DMS 273 (cell line): ENCODE measurements around the gene SRRM4.
"Not testable (repeated sequence)": the region's sequence is repeated elsewhere in the genome, so short reads cannot be mapped to it uniquely, and the experiment has no call there.

Experiments
- DNase-seq: peaks from one replicate; lab custom pipeline; 2025; ENCODE audit not compliant: unreplicated experiment; lab: John Stamatoyannopoulos, UW

The SRRM4 gene

DNA sequence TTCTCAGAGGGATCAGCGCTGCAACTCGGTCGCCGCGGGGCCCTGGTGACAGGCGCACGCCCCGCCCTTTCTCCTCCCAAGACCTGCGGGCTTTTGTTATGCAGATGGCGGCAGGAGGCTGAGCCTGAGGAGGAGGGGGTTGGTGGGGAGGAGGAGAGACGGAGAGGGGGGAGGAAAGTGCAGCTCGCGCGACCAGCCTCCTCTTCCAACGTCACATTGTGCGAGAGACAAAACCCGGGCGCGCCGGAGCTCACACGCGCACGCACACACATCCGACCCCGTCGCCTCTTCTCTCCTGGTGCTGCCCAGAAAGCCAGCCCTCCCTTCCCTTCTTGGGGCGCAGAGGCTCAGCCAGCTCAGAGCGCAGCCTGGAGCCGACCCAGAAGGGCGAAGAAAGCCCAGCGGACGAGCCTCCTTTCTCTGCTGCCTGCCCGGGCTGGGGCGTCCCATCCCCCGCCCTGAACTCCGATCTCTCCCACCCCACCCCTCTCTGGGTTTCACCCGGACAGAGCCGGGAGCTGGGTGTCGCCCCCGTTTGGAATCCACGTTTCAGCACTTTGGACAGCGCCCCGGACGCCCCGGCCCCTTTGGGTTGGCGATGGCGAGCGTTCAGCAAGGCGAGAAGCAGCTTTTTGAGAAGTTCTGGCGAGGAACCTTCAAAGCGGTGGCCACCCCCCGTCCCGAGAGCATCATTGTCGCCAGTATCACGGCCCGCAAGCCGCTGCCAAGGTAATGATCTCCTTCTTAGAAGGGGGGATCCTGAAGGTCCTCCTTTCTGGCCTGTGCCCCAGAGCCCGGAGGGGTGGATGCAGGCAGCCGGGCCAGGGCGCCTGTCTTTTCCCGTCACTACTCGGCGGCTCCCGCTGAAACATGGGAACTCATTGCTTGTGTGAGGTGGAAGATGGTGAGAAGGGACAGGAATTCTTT is at the start of gene SRRM4:
TSS of gene SRRM4 (plus strand) at position 257 of the 927 bp plus-strand sequence. CDS start at position 599, 342 bp downstream.
- DNase-seq = peak; percentile 84

DNA sequence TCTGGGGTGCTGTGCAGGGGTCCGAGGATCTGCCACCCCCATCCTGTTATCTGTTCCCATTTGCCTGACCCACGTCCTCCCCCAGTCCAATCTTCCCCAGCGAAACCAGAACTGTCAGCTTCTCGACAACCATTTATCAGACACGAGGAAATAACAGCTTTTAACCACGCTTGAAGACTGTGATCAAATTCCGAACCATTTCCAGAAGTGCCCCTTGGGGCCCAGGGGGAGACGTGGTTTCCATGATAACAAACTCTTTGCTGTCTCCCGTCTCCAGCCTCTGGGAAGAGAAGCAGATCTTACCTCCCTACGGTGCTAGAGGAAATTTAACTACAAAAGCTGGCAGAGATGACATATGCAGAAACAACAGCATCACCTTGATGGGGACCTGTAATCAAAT is 35.1 kb upstream of the SRRM4 start:
- peak; percentile 0 for DNase-seq

- no peak for DNase-seq
These were observed 22.8 kb upstream of the SRRM4 start for GRCh38 chr12:118958520-118958919.

GRCh38 chr12:118959348-118959747 is 22.0 kb upstream of the SRRM4 start:
- no peak for DNase-seq

DNA sequence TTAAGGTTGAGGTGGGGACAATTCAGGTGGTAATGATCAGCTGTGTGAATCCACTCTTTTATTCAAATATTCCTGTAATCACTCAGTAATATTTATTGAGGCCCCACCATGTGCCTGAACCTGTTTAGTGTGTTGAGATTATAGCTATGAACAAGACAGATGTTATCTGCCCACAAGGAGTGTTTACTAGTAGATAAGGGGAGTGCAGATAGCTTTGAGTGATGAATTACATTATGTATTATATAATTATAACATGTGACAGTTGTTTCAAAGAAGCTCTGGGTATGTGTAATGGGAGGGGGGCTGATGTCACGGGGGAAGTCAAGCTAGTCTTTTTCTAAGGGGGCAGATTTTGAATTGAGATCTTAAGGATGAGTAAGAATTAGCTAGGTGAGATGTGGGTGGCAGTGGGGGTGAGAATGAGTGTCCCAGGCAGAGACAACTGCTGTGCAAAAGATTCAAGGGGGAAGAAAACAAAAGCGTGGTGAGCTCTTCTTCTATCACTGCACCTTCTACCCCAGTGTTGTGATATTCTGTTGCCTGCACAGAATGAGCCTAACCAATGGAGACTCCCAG is 21.3 kb upstream of the SRRM4 start:
- no peak for DNase-seq

- no peak for DNase-seq
These were observed 20.5 kb upstream of the SRRM4 start for GRCh38 chr12:118960865-118961264.

DNA sequence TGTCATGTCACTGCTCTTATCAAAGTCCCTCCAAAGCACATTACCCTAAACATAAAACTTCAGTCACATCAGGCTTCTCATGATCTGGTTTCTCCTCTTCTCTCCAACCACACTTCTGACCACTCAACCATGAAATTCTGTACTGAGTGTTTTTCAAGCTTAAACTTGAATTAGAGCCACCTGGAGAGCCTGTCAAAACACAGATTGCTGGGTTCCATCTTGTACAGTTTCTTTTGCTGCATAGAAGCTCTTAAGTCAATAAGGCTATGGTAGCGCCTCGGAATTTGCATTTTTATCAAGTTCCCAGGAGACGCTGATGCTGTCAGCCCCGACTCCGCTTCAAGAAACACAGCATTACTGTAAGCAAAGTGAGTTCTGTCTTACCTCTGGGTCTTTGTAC is 16.4 kb upstream of the SRRM4 start:
- no peak for DNase-seq

DNA sequence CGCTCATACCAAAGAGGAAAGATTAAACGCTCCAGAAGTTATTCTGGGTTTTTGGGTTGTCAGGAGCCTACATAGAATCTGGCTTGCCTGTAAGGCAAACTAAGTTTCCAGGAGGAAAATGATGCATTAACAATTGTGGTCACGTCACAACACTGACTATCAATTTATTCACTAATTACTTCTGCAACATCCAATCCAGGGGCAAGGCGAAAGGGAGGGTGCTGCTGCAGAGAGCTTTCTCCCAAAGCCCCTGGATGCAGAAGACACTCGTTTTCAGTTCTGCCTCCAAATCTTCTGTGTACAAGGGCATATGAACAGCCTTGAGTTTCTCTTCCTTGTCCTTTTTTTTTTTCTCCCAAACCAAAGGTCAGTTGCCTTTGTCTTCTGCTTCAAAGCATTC is 10.5 kb upstream of the SRRM4 start:
- DNase-seq = no peak

GRCh38 chr12:118972982-118973381 is 8.4 kb upstream of the SRRM4 start:
- no peak for DNase-seq

DNA sequence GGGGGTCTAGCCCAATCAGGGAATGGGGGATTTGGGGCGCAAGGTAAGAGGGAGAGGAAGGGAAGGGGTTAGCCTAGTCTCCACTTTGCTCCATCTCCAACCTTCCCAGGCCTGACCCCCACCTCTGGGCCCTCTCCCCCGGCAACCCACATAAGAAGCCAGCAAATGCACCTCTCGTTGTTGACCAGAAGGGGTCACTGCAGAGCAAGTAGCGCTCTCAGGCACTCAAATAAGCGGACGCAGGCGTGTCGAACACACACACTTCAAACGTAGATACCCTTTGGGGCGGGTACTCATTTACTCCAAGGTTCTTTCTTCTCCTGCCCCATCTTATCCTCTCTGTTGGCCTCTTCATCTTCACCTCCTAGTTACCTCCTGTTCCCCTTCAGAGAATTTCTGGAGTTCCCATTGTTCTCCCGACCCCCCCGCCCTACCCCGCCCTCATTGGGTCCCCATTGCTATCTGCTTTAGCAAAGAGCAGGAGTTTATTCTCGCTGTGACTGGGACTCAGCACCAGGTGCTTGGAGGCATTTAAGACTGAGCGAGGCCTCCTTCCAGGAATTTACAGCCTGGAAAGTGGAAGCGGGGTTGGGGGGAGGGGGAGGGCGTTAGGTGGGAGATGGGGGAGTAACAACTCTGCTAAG is 1.5 kb upstream of the SRRM4 start:
- DNase-seq = peak; percentile 88

DNA sequence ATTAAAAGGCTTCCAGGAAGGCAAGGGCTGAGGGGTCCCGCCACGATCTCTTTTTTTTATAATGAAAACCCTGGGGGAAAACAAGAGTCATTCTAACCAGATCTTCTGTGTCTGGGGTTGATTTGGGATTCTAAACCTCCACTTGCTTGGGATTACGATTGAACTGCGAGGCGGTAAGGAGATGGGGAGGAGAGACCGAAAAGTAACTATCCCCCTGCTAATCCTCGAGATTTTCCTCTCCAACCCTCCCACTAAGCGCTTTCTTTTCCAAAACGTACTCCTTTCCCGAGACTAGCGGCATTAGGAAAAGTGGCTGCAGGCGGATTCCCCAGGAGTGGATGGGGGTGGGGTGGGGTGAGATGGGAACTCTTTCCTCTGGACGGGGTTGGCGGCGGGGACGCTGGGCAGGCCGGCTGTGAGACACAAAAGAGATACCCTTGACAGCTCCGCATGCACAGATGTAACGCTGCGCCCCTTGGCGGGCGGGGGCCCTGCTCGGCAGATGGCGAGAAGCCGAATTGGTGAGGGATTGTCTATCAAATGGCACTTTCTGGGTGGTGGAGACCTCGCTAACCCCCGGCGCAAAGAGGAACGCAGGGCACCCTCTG is 830 bp upstream of the SRRM4 start:
- peak; percentile 69 for DNase-seq

GRCh38 chr12:118982302-118982701 is 961 bp downstream of the SRRM4 start:
- DNase-seq = peak; percentile 27

- DNase-seq = peak; percentile 43
These were observed 1.8 kb downstream of the SRRM4 start for GRCh38 chr12:118982984-118983761.

- peak; percentile 79 for DNase-seq
These were observed 3.0 kb downstream of the SRRM4 start for GRCh38 chr12:118984161-118984943.

GRCh38 chr12:118986050-118986449 is 4.7 kb downstream of the SRRM4 start:
- DNase-seq = no peak

- DNase-seq = no peak
These were observed 17.8 kb downstream of the SRRM4 start for GRCh38 chr12:118999107-118999506.

DNA sequence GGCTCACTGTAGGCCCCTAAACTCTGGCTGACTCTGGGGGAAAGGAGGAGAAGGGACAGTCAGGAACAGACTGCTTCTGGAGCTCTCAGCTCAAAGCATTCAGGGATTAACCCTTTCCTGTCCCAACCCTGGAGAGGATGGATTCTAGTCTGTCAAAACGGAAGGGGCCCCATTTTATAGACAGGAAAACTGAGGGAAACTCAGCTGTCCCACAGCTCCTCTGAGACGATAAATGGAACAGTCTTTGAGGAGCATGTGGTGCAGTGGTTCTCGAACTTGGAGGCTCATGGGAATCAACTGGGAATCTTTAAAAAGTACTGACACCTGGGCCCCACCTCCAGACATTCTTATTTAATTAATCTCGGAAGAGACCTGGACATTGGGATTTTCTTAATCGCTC is 23.7 kb downstream of the SRRM4 start:
- peak; percentile 14 for DNase-seq

- peak; percentile 79 for DNase-seq
These were observed 24.6 kb downstream of the SRRM4 start for GRCh38 chr12:119005913-119006312.

DNA sequence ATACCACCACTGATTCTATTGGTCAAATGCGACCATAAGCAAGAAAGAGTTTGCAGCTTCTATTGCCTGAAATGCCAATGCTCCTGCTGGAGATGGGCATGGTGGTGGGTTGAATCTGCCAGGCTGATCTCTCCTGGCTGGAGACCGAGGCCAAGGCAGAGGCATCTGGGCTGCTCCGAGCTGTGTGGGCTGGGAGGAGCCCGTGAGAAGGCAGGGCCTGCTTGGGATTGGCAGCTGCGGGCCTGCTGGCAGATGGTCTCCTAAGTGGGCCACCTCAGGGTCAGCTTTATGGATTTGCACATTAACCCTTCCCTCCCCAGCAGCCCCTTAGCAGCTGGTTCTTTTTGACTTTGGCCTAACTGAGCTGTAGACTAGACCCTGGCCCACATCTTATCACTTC is 25.4 kb downstream of the SRRM4 start:
- peak; percentile 95 for DNase-seq

DNA sequence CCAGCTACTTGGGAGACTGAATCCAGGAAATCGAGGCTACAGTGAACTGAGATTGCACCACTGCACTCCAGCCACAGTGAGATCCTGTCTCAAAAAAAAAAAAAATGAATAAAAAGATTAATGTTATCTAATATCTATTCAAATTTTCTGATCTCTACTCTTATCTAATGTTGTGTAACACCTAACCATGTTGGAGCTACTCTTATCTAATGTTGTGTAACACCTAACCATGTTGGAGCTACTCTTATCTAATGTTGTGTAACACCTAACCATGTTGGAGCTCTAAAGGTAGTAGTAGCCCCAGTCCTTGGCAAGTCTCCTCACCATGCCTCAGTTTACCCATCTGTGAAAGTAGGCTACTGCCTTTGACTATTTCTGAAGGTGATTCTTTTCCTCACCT is 26.9 kb downstream of the SRRM4 start:
- not testable (repeated sequence) for DNase-seq
